Measurements from ENCODE around the gene VSX2. TPM values are rescaled to one million over a fixed set of nuclear protein-coding genes. Genes with fewer than 3 reads are reported as not detected.

The VSX2 gene
- total and polyA plus RNA-seq, 4 experiments from 2014 or later, result not detected

- H3K4me1 Mint-ChIP-seq, result peaks cover 0 to 5% (median 3%) of the 10 kb centered on the region in 4 donors
- Histone ChIP-seq H3K4me3 (ENCODE audit: low read length in 2 of 2) (no peak overlapping the region), H3K36me3 (ENCODE audit: insufficient read depth, low read length) (no peaks in the 10 kb centered on the region), H3K9me3 (ENCODE audit: control insufficient read depth in 1 of 2, low read length in 2 of 2) (no peaks in the 10 kb centered on the region), H3K4me1 (ENCODE audit: insufficient read depth, low read length) (peaks cover 7% of the 10 kb centered on the region), H3K27ac (ENCODE audit: low read depth, low read length) (no peak overlapping the region), H3K27me3 (ENCODE audit: insufficient read depth, low read length) (peaks cover 6% of the 10 kb centered on the region)
- no peak for DNase-seq
- H3K36me3 Mint-ChIP-seq, result no peaks in the 10 kb centered on the region
- H3K27ac Mint-ChIP-seq, result no peak overlapping the region
- intact Hi-C loops (cut with micrococcal nuclease), result loop anchor here (1.0 kb wide), 1 partner anchor 35 kb away; no protein-coding TSS in a partner anchor
- CTCF ChIA-PET (ENCODE audit: partially characterized antibody), result interaction anchor here (0.9 to 1.8 kb wide), 6 partner anchors 9 to 42 kb away, joined by 3 to 8 read pairs (median 3); no protein-coding TSS in a partner anchor
- no peaks in the 10 kb centered on the region for H3K9me3 Mint-ChIP-seq
- POLR2A ChIA-PET (ENCODE audit: partially characterized antibody), result no interaction called here
- H3K27me3 Mint-ChIP-seq, result peaks cover 0 to 23% of the 10 kb centered on the region in 2 donors
- no peak overlapping the region for H3K4me3 Mint-ChIP-seq
Measured at GRCh38 chr14:74216671-74217070, 22.6 kb upstream of the VSX2 start.

- no peaks in the 10 kb centered on the region for H3K36me3 ChIP-seq (ENCODE audit: insufficient read depth, low read length)
- Mint-ChIP-seq H3K36me3 (no peaks in the 10 kb centered on the region), H3K4me3 (peak overlapping the region; percentile 21 to 73 (median 50)), H3K27ac (no peak overlapping the region), H3K27me3 (peaks cover 0 to 25% of the 10 kb centered on the region in 2 donors), H3K9me3 (no peaks in the 10 kb centered on the region), H3K4me1 (peaks cover 0 to 5% (median 3%) of the 10 kb centered on the region in 4 donors)
- ChIA-PET CTCF (ENCODE audit: partially characterized antibody) (interaction anchor here (1.0 to 1.6 kb wide), 4 partner anchors 25 to 57 kb away, joined by 3 to 7 read pairs (median 4); no protein-coding TSS in a partner anchor), POLR2A (ENCODE audit: partially characterized antibody) (no interaction called here)
- DNase-seq, result peak; percentile 57 to 64 (median 60)
- no peak overlapping the region for H3K27ac ChIP-seq (ENCODE audit: low read depth, low read length)
- intact Hi-C loops (cut with micrococcal nuclease), result loop anchor here (1.0 kb wide), 1 partner anchor 33 kb away; no protein-coding TSS in a partner anchor
- H3K4me3 ChIP-seq (ENCODE audit: low read length in 2 of 2), result no peak overlapping the region
- H3K27me3 ChIP-seq (ENCODE audit: insufficient read depth, low read length), result peaks cover 6% of the 10 kb centered on the region
- H3K4me1 ChIP-seq (ENCODE audit: insufficient read depth, low read length), result peaks cover 7% of the 10 kb centered on the region
- H3K9me3 ChIP-seq (ENCODE audit: control insufficient read depth in 1 of 2, low read length in 2 of 2), result no peaks in the 10 kb centered on the region
Measured at GRCh38 chr14:74217672-74218448, 21.4 kb upstream of the VSX2 start.

- no peaks in the 10 kb centered on the region for H3K9me3 Mint-ChIP-seq
- no peak for DNase-seq
- no peaks in the 10 kb centered on the region for H3K36me3 Mint-ChIP-seq
- POLR2A ChIA-PET (ENCODE audit: partially characterized antibody), result no interaction called here
- intact Hi-C loops (cut with micrococcal nuclease), result no loop called here
- no peak overlapping the region for H3K4me3 ChIP-seq (ENCODE audit: low read length in 2 of 2)
- H3K27me3 Mint-ChIP-seq, result peaks cover 2 to 25% of the 10 kb centered on the region in 2 donors
- CTCF ChIA-PET (ENCODE audit: partially characterized antibody), result interaction anchor here (1.0 to 2.4 kb wide), 6 partner anchors 9 to 56 kb away, joined by 3 to 12 read pairs (median 4); no protein-coding TSS in a partner anchor
- H3K27ac ChIP-seq (ENCODE audit: low read depth, low read length), result no peak overlapping the region
- no peak overlapping the region for H3K27ac Mint-ChIP-seq
- H3K36me3 ChIP-seq (ENCODE audit: insufficient read depth, low read length), result no peaks in the 10 kb centered on the region
- H3K27me3 ChIP-seq (ENCODE audit: insufficient read depth, low read length), result peaks cover 6% of the 10 kb centered on the region
- peaks cover 7% of the 10 kb centered on the region for H3K4me1 ChIP-seq (ENCODE audit: insufficient read depth, low read length)
- H3K4me1 Mint-ChIP-seq, result peaks cover 0 to 5% (median 3%) of the 10 kb centered on the region in 4 donors
- no peaks in the 10 kb centered on the region for H3K9me3 ChIP-seq (ENCODE audit: control insufficient read depth in 1 of 2, low read length in 2 of 2)
- H3K4me3 Mint-ChIP-seq, result peak overlapping the region in 1 of 8 donors; percentile 21
Measured at GRCh38 chr14:74218462-74218861, 20.8 kb upstream of the VSX2 start.

- no peaks in the 10 kb centered on the region for H3K36me3 Mint-ChIP-seq
- ChIA-PET CTCF (ENCODE audit: partially characterized antibody) (interaction anchor here (1.0 to 2.4 kb wide), 6 partner anchors 10 to 55 kb away, joined by 3 to 12 read pairs (median 4); no protein-coding TSS in a partner anchor), POLR2A (ENCODE audit: partially characterized antibody) (no interaction called here)
- DNase-seq, result no peak
- intact Hi-C loops (cut with micrococcal nuclease), result no loop called here
- peaks cover 6% of the 10 kb centered on the region for H3K27me3 ChIP-seq (ENCODE audit: insufficient read depth, low read length)
- no peaks in the 10 kb centered on the region for H3K9me3 ChIP-seq (ENCODE audit: control insufficient read depth in 1 of 2, low read length in 2 of 2)
- no peaks in the 10 kb centered on the region for H3K36me3 ChIP-seq (ENCODE audit: insufficient read depth, low read length)
- H3K9me3 Mint-ChIP-seq, result no peaks in the 10 kb centered on the region
- H3K4me3 Mint-ChIP-seq, result no peak overlapping the region
- peaks cover 7% of the 10 kb centered on the region for H3K4me1 ChIP-seq (ENCODE audit: insufficient read depth, low read length)
- H3K4me3 ChIP-seq (ENCODE audit: low read length in 2 of 2), result no peak overlapping the region
- H3K4me1 Mint-ChIP-seq, result peaks cover 0 to 5% (median 3%) of the 10 kb centered on the region in 4 donors
- peaks cover 3 to 27% of the 10 kb centered on the region in 2 donors for H3K27me3 Mint-ChIP-seq
- no peak overlapping the region for H3K27ac ChIP-seq (ENCODE audit: low read depth, low read length)
- no peak overlapping the region for H3K27ac Mint-ChIP-seq
Measured at GRCh38 chr14:74219277-74220205, 19.7 kb upstream of the VSX2 start.

- peaks cover 5 to 24% of the 10 kb centered on the region in 2 donors for H3K27me3 Mint-ChIP-seq
- CTCF ChIA-PET (ENCODE audit: partially characterized antibody), result no interaction called here
Measured at GRCh38 chr14:74220991-74221390, 18.3 kb upstream of the VSX2 start.

GRCh38 chr14:74221741-74222140 is 17.5 kb upstream of the VSX2 start:
- no peak overlapping the region for H3K27ac ChIP-seq (ENCODE audit: low read depth, low read length)
- Mint-ChIP-seq H3K27ac (no peak overlapping the region), H3K4me1 (peaks cover 0 to 5% (median 3%) of the 10 kb centered on the region in 4 donors), H3K9me3 (no peaks in the 10 kb centered on the region), H3K36me3 (no peaks in the 10 kb centered on the region), H3K27me3 (peaks cover 5 to 27% of the 10 kb centered on the region in 2 donors), H3K4me3 (no peak overlapping the region)
- no peak overlapping the region for H3K4me3 ChIP-seq (ENCODE audit: low read length in 2 of 2)
- ChIA-PET CTCF (ENCODE audit: partially characterized antibody) (no interaction called here), POLR2A (ENCODE audit: partially characterized antibody) (no interaction called here)
- H3K27me3 ChIP-seq (ENCODE audit: insufficient read depth, low read length), result peaks cover 6% of the 10 kb centered on the region
- peaks cover 7% of the 10 kb centered on the region for H3K4me1 ChIP-seq (ENCODE audit: insufficient read depth, low read length)
- intact Hi-C loops (cut with micrococcal nuclease), result no loop called here
- no peaks in the 10 kb centered on the region for H3K9me3 ChIP-seq (ENCODE audit: control insufficient read depth in 1 of 2, low read length in 2 of 2)
- no peaks in the 10 kb centered on the region for H3K36me3 ChIP-seq (ENCODE audit: insufficient read depth, low read length)
- no peak for DNase-seq

More at GRCh38 chr14:74220991-74221390, 18.3 kb upstream of the VSX2 start:
- no peak overlapping the region for H3K4me3 Mint-ChIP-seq
- H3K27ac ChIP-seq (ENCODE audit: low read depth, low read length), result no peak overlapping the region
- intact Hi-C loops (cut with micrococcal nuclease), result no loop called here
- no peak for DNase-seq
- no peaks in the 10 kb centered on the region for H3K36me3 ChIP-seq (ENCODE audit: insufficient read depth, low read length)
- no peaks in the 10 kb centered on the region for H3K36me3 Mint-ChIP-seq
- H3K27me3 ChIP-seq (ENCODE audit: insufficient read depth, low read length), result peaks cover 6% of the 10 kb centered on the region
- no peak overlapping the region for H3K27ac Mint-ChIP-seq
- H3K9me3 ChIP-seq (ENCODE audit: control insufficient read depth in 1 of 2, low read length in 2 of 2), result no peaks in the 10 kb centered on the region
- no peaks in the 10 kb centered on the region for H3K9me3 Mint-ChIP-seq
- H3K4me1 Mint-ChIP-seq, result peaks cover 0 to 5% (median 3%) of the 10 kb centered on the region in 4 donors
- peaks cover 7% of the 10 kb centered on the region for H3K4me1 ChIP-seq (ENCODE audit: insufficient read depth, low read length)
- H3K4me3 ChIP-seq (ENCODE audit: low read length in 2 of 2), result no peak overlapping the region
- POLR2A ChIA-PET (ENCODE audit: partially characterized antibody), result no interaction called here

GRCh38 chr14:74223016-74223415 is 16.2 kb upstream of the VSX2 start:
- Mint-ChIP-seq H3K27ac (no peak overlapping the region), H3K4me1 (peaks cover 0 to 2% (median under 1%) of the 10 kb centered on the region in 4 donors), H3K9me3 (no peaks in the 10 kb centered on the region), H3K4me3 (no peak overlapping the region), H3K36me3 (no peaks in the 10 kb centered on the region), H3K27me3 (peaks cover 5 to 26% of the 10 kb centered on the region in 2 donors)
- intact Hi-C loops (cut with micrococcal nuclease), result no loop called here
- Histone ChIP-seq H3K27ac (ENCODE audit: low read depth, low read length) (no peak overlapping the region), H3K36me3 (ENCODE audit: insufficient read depth, low read length) (no peaks in the 10 kb centered on the region), H3K4me3 (ENCODE audit: low read length in 2 of 2) (no peak overlapping the region), H3K9me3 (ENCODE audit: control insufficient read depth in 1 of 2, low read length in 2 of 2) (no peaks in the 10 kb centered on the region), H3K4me1 (ENCODE audit: insufficient read depth, low read length) (peaks cover under 1% of the 10 kb centered on the region), H3K27me3 (ENCODE audit: insufficient read depth, low read length) (peaks cover 3% of the 10 kb centered on the region)
- POLR2A ChIA-PET (ENCODE audit: partially characterized antibody), result no interaction called here
- DNase-seq, result no peak
- CTCF ChIA-PET (ENCODE audit: partially characterized antibody), result no interaction called here

All from CD4-positive, alpha-beta memory T cell (primary cell).